Keratinocyte (primary cell): Measurements from ENCODE around the gene EVI5.

ENCODE experiments used
- CTCF ChIP-seq, 3 experiments: IDR thresholded peaks in 1 of 3; conservative IDR thresholded peaks in 1 of 3; optimal IDR thresholded peaks in 1 of 3; 2 replicates in 2 of 3; 3 replicates in 1 of 3; pipeline versions ENCODE3 to v1.5.1; 2011; ENCODE audit warnings: low read length in 3 of 3, mild to moderate bottlenecking in 3 of 3, moderate library complexity in 2 of 3, control low read depth in 1 of 3, inconsistent platforms in 1 of 3; ENCODE audit not compliant: insufficient read depth in 2 of 3; ENCODE audit errors: extremely low read depth in 1 of 3
- EZH2 ChIP-seq: IDR thresholded peaks from one replicate; pipeline ENCODE4 v1.6.1; 2012; ENCODE audit warnings: inconsistent platforms, mild to moderate bottlenecking, low read length, moderate library complexity

- no peak for TF ChIP-seq CTCF (optimal IDR thresholded peaks at IDR 0.05 in 1 of 3, IDR thresholded peaks at IDR 0.05 in 1 of 3, conservative IDR thresholded peaks at IDR 0.05 in 1 of 3; ENCODE audit: extremely low read depth in 1 of 3, insufficient read depth in 2 of 3, low read length in 3 of 3)
- TF ChIP-seq EZH2, result no peak
Observed at GRCh38 chr1:92690212-92690906, 94.5 kb downstream of the EVI5 start.
